ENCODE measurements around the gene RGS21. TPM values are rescaled to one million over a fixed set of nuclear protein-coding genes. Genes with fewer than 3 reads are reported as not detected.
"Not testable (repeated sequence)": the region's sequence is repeated elsewhere in the genome, so short reads cannot be mapped to it uniquely, and the experiment has no call there.

Gene RGS21
- total RNA-seq (2014; rRNA removed; shearing (Covaris generic)) = not detected in 2 replicates

GRCh38 chr1:192316942-192317450 is at the start of gene RGS21:
RGS21 (plus strand) TSS chr1:192316992; CDS start chr1:192343037, 26,045 bp downstream.
- no peak for DNase-seq (ENCODE audit: low read depth)

GRCh38 chr1:192268468-192269052 is 48.2 kb upstream of the RGS21 start:
- DNase-seq (ENCODE audit: low read depth) = no peak

GRCh38 chr1:192270398-192270797 is 46.4 kb upstream of the RGS21 start:
- DNase-seq (ENCODE audit: low read depth) = no peak

DNA sequence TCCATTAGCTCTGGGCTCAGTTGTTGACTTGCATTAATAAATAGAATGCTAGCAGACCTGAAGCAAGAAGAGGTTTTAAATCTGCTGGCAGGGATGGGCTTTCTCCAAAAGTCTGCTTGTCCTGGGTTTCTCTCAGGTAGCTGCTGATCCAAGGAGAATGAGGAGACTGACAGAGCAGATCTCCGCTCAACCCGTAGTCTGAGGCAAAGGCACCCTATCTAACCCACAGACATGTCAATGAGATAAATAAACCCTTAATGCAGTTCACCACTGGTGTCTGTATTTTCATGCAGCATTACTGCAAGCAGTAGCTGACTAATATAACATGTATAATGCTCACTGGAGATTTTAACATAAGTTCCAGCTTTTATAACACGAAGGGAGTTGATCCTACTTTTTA is 44.1 kb upstream of the RGS21 start:
- DNase-seq (ENCODE audit: low read depth) = no peak

DNA sequence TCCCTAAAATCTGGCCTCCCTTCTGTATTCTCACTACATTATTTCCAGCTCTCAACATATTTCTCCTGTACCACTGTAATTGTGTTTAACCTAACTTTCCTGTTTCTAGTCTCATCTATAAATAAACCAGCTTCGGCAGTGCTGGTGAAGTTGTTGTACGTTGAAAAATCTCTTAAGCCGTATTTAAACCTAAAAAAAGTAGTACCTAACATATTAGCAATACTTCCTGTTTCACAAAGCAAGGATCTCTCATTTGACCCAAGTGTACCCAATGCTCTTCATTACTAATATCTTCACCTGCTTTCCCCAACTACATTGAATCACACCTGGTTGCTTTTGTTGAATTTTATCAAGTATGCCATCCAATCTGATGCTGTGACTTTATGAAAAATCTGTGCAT is 42.2 kb upstream of the RGS21 start:
- DNase-seq (ENCODE audit: low read depth) = no peak

DNA sequence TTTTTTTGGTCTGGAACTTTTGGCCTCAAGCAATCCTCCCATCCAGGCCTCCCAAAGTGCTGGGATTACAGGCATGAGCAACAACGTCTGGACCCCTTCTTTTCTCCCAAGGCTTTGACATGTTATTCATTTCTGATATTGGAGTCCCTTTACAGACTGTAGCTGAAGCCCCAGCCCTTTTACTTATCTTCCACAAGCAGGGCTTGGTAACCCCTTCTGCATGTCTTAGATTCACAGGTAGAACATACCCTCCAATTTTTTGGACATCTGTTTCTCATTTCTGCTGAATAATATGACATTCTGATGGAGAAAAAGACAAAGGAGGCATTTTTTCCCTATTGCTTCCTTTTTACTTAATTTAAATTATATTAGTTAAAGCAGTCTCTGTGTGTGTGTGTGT is 39.2 kb upstream of the RGS21 start:
- no peak for DNase-seq (ENCODE audit: low read depth)

DNA sequence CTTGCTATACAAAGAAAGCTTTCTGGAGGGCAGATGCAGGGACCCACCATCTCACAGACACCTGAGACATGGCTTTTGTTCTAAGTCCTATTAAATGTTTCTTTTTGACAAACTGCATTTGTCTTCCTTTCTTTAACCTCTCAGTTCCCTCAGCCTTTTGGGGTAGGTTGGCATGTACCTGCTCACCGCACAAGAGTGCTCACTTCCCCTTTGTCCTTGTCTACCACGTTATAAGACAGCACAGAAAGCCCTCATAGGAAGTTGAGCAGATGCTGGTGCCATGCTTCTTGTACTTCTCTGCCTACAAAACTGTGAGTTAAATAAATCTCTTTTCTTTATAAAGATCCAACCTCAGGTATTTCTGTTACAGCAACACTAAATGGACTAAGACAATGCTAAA is 31.9 kb upstream of the RGS21 start:
- DNase-seq (ENCODE audit: low read depth) = no peak

DNA sequence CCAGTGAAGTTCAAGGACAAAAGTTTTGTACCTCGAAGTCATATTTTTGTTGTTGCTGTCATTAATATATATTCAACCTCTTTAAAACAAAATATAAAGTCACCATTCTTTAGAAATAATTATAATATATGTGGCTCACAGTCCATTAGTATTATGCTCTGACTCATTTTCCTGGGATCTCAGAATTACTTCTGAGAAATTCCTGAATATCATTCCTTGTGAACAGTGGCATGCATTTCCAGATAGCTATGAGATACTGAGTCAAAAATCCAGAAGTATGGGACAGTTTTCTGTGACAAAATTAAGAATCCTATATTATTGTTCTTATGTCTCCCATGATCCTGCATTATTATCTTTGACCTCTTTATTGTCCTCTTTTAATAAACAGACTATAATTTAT is 13.8 kb upstream of the RGS21 start:
- no peak for DNase-seq (ENCODE audit: low read depth)

DNA sequence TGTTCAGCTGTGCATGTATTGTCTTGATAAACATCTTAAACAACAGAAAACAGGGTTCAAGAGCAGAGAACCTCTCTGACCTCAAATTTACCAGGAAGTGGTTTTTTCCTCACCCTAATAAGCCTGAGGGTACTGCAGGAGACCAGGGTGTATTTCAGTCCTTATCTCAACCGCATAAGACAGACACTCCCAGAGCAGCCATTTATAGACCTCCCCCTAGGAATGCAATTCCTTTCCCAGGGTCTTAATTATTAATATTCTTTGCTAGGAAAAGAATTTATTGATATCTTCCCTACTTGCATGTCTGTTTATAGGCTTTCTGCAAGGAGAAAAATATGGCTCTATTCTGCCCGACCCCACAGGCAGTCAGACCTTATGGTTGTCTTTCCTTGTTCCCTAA is 8.5 kb upstream of the RGS21 start:
- not testable (repeated sequence) for DNase-seq (ENCODE audit: low read depth)

GRCh38 chr1:192311281-192311680 is 5.5 kb upstream of the RGS21 start:
- no peak for DNase-seq (ENCODE audit: low read depth)

- DNase-seq (ENCODE audit: low read depth) = no peak
These were observed 11.2 kb downstream of the RGS21 start for GRCh38 chr1:192327997-192328396.

DNA sequence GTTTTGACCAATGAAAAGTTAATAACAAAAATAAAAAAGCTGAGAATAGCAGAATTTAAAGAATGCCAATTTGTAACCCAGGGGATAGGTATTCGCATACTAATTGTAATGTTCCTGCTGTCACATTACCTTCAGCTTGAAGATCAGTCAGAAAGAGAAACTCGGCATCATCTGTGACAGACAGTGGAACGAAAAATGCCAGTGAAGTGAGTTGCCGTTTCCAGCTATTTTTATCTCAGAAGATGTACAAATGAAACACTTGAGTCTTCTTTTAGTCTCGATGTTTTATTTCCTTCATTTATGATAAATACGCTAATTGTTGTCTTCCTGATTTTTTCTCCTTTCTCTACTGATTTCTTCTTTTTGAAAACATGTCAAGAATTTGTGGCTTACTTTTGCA is 26.1 kb downstream of the RGS21 start:
- no peak for DNase-seq (ENCODE audit: low read depth)

GRCh38 chr1:192343344-192343743 is 26.6 kb downstream of the RGS21 start:
- DNase-seq (ENCODE audit: low read depth) = no peak

DNA sequence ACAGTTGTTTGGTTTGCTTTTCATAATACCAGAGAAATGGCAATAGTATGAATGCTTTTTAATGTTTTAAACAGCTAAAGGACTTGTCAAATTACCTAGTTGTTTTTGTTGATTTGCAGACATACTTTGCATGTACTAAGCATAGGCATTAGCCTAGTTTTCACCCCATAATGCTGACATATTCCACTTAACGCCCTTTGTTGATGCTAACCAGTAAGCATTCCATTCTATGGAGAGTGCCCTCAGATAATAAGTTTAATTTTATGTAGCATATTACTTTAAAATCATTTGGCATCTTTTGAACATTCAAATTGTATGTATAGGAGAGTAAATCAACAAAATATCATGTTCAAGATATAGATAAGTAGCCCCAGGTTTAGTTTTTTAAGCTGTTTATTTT is 32.5 kb downstream of the RGS21 start:
- DNase-seq (ENCODE audit: low read depth) = no peak

- no peak for DNase-seq (ENCODE audit: low read depth)
These were observed 33.6 kb downstream of the RGS21 start for GRCh38 chr1:192350356-192350755.

GRCh38 chr1:192351550-192351949 is 34.8 kb downstream of the RGS21 start:
- DNase-seq (ENCODE audit: low read depth) = no peak

- no peak for DNase-seq (ENCODE audit: low read depth)
These were observed 41.1 kb downstream of the RGS21 start for GRCh38 chr1:192357924-192358323.

- no peak for DNase-seq (ENCODE audit: low read depth)
These were observed 41.6 kb downstream of the RGS21 start for GRCh38 chr1:192358402-192358801.

- DNase-seq (ENCODE audit: low read depth) = no peak
These were observed 42.0 kb downstream of the RGS21 start for GRCh38 chr1:192358822-192359221.

DNA sequence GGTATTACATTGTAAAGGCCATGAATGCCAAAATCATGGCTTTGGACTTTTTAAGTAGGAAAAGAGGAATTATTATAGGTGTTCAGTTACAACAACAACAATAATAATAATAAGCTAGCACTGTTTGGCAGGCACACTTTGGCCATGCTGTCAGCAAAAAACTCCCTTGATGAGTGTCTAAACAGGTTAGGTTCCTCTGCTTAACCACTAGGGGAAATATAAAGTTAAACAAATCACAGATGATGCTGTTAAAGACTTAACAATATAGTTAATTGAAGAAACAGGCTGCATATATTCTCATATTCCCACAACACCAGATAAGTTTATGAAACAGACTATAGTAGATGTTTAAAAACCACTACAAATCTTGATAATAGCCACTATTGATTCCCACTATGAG is 46.4 kb downstream of the RGS21 start:
- DNase-seq (ENCODE audit: low read depth) = no peak

GRCh38 chr1:192367436-192367835 is 50.6 kb downstream of the RGS21 start:
- no peak for DNase-seq (ENCODE audit: low read depth)

- DNase-seq (ENCODE audit: low read depth) = no peak
These were observed 58.5 kb downstream of the RGS21 start for GRCh38 chr1:192375306-192375705.

- no peak for DNase-seq (ENCODE audit: low read depth)
These were observed 59.6 kb downstream of the RGS21 start for GRCh38 chr1:192376374-192376773.

DNA sequence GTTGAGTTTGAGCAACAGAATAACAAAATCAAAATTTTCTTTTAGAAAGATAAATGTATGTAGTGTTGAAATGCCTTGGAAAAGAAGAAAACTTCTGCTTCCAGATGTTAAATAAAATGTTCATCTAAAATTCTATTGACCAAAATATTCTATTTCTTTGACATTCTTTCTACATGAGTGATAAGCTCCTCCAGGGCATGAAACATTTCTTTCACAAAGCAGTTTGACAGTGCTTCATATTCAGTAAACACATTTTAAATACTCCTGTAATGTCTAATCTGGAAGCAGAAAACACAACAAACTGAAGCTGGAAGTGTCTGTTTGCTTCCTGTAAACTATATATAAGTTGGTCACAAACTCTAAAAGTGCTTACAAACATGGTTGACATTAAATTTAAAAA is 61.5 kb downstream of the RGS21 start:
- DNase-seq (ENCODE audit: low read depth) = no peak
